HG02981 (cell line): ENCODE measurements around the gene HOXD12.

Experiments used
- ATAC-seq: cut with Tn5 transposase; IDR thresholded peaks from one replicate; pipeline ENCODE4 v1.9.1; 2021; ENCODE audit warnings: mild to moderate bottlenecking, moderate library complexity; ENCODE audit not compliant: unreplicated experiment

HOXD12 gene

GRCh38 chr2:176147210-176147799, 47.7 kb downstream of the HOXD12 start:
- ATAC-seq: no peak

- no peak for ATAC-seq
Observed at GRCh38 chr2:176147800-176148496, 48.4 kb downstream of the HOXD12 start.

DNA sequence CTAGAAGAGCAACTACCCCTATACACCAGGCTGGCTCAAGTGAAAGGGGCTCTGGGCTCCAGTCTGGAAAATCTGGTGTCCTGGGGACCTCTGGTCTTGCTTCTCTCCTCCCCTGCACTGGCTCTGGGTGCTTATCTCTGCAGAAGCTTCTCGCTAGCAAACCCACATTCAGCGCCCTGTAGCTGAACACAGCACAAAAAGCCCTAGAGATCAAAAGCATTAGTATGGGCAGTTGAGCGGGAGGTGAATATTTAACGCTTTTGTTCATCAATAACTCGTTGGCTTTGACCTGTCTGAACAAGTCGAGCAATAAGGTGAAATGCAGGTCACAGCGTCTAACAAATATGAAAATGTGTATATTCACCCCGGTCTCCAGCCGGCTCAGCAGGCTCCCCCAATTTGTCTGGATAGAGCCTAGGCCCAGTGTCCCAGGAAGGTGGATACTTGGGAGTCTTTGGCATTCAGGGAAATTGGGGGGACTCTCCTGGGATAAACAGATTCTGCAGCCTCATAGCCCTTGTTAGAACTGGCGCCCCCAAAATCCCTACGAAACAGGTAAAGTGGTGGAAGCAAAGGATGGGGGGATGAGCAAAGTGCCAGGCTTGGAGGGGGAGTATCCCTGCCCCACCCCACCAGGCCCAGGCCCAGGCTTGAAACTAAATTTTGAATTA, 49.3 kb downstream of the HOXD12 start:
- ATAC-seq: no peak

GRCh38 chr2:176149481-176149938, 49.9 kb downstream of the HOXD12 start:
- no peak for ATAC-seq

GRCh38 chr2:176149939-176150583, 50.5 kb downstream of the HOXD12 start:
- no peak for ATAC-seq

DNA sequence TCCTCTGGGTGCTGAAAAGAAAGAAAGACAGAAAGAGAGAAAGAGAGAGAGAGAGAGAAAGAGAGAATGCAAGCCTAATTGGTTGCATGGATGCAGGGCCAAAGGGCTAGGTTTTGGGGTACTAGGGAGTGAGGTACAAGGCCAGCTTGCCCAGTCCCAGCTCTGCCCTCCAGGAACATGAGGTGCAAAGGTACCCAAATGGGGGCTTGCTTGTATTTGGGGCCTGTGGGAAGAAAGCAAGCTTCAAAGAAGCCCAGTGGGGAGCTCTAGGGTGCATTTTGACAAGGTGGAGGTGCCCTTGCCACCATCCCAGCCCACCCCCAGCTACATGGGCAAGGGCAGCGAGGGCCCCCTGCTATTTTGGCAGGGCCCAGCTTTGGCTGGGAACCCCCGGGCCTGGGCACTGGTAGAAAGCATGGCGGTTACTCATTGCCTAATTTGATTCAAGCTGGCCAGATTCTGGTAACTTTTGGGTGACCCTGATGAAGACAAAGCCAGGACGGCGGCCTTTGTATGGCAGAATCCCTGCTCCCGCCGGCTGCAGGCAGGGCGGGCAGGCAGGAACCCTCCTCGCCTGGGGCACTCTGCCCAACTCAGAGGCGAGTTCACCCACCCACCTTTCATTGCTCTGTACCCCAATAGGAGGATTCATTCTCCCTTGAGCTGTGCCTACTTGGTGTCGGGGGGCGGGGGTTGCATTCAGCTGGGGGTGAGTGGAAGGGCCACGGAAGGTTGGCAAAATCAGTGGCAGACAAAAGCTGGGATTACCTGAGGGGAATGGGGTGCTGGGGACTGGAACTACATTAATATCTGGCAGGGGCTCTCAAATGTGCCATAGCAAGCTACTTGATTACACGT, 51.2 kb downstream of the HOXD12 start:
- no peak for ATAC-seq

DNA sequence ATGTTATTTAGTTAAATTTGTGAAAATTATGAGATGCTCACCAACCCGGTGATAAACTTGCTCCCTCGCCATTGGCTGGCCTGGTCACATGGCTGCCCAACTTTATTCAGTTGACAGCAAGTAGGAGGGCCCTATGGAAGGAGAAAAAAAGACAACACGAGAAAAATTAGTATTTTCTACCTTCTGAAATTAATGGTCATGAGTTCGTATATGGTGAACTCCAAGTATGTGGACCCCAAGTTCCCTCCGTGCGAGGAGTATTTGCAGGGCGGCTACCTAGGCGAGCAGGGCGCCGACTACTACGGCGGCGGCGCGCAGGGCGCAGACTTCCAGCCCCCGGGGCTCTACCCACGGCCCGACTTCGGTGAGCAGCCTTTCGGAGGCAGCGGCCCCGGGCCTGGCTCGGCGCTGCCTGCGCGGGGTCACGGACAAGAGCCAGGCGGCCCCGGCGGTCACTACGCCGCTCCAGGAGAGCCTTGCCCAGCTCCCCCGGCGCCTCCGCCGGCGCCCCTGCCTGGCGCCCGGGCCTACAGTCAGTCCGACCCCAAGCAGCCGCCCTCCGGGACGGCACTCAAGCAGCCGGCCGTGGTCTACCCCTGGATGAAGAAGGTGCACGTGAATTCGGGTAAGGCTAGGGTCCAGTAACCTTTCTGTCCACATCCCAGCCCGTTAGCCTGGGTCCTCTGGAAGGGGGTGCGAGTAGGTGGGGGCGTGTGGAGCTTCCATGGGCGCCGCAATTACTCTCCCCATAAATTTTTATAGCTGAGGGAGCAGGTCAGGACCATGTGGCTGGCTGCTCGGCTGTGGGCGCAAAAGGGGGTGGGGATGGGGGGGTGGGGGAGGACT, 52.1 kb downstream of the HOXD12 start, which contains the start of gene HOXD4:
TSS of gene HOXD4 (plus strand) at position 109 of the 846 bp plus-strand sequence. CDS start at position 193, 84 bp downstream.
- no peak for ATAC-seq
